ENCODE measurements around the gene SEC14L5.

Gene SEC14L5

DNA sequence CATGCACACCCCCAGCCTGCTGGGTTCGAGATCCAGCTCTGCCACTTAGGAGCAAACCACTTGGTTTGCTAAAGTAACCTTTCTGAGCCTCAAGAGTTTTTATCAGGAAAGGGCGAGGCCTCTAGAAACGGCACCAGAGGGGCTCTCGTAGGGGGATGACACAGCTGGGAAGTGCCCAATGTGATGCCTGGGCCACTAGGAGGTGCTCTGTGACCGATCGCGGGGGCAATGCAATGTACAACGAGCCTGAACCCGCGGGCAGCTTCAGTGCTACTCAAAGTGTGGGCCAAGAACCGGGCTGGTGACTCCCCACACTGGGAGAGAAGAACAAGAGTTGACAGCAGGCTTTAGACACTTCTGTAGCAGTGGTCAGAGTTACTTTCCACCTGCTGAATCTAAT is 98.2 kb downstream of the SEC14L5 start (continued):
- TF ChIP-seq, protein P1, sequence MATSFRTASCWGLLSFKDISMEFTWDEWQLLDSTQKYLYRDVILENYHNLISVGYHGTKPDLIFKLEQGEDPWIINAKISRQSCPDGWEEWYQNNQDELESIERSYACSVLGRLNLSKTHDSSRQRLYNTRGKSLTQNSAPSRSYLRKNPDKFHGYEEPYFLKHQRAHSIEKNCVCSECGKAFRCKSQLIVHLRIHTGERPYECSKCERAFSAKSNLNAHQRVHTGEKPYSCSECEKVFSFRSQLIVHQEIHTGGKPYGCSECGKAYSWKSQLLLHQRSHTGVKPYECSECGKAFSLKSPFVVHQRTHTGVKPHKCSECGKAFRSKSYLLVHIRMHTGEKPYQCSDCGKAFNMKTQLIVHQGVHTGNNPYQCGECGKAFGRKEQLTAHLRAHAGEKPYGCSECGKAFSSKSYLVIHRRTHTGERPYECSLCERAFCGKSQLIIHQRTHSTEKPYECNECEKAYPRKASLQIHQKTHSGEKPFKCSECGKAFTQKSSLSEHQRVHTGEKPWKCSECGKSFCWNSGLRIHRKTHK (tag by site-specific recombination; IDR thresholded peaks at IDR 0.05): no peak
- TF ChIP-seq ZNF350 (tag by site-specific recombination; IDR thresholded peaks at IDR 0.05) (no peak), MZF1 (tag by site-specific recombination; IDR thresholded peaks at IDR 0.05; ENCODE audit: borderline replicate concordance) (no peak)

DNA sequence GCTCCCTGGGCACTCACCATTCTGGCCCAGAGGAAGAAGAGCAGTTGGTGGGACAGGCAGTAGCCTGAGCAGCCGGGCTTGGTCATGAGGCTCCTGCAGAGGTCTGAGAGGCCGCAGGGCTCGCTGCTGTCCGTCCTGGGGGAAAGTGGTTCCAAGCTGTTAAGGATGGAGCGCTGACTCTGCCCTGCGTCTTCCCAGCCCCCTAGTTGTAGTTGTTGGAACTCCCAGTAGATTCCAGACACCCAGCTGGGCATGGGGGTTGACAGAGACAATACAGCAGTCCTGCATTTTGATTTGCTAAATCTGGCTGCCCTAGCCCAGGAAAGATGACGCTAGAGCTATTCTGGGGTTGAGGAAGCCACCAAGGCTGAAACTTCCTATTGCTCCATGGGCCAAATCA is 100.3 kb downstream of the SEC14L5 start:
- TF ChIP-seq ZNF274 (IDR thresholded peaks at IDR 0.05; ENCODE audit: low read length): no peak
- no peak for TF ChIP-seq ZNF274 (tag by site-specific recombination; IDR thresholded peaks at IDR 0.05; ENCODE audit: borderline replicate concordance)
- TF ChIP-seq ZIC2 (tag by site-specific recombination; IDR thresholded peaks at IDR 0.05): peak; percentile 19; the same call in 1 of the 2 replicates
- Histone ChIP-seq H3K4me3 (ENCODE audit: low read depth, low read length) (no peak overlapping the region), H3K36me3 (ENCODE audit: control insufficient read depth in 2 of 2, insufficient read depth in 1 of 2, low read length in 2 of 2) (no peaks in the 10 kb centered on the region), H3K27ac (ENCODE audit: extremely low read depth, low read depth, low read length) (no peak overlapping the region), H3K4me1 (ENCODE audit: control insufficient read depth, insufficient read depth, low read length) (no peaks in the 10 kb centered on the region), H3K9me3 (ENCODE audit: control insufficient read depth, insufficient read depth, low read depth, low read length) (no peaks in the 10 kb centered on the region)
- POLR2A ChIA-PET: no interaction called here
- CTCF ChIA-PET: interaction anchor here (1.1 to 3.2 kb wide), 3 partner anchors 14 to 34 kb away, joined by 3 to 12 read pairs (median 7); no protein-coding TSS in a partner anchor

DNA sequence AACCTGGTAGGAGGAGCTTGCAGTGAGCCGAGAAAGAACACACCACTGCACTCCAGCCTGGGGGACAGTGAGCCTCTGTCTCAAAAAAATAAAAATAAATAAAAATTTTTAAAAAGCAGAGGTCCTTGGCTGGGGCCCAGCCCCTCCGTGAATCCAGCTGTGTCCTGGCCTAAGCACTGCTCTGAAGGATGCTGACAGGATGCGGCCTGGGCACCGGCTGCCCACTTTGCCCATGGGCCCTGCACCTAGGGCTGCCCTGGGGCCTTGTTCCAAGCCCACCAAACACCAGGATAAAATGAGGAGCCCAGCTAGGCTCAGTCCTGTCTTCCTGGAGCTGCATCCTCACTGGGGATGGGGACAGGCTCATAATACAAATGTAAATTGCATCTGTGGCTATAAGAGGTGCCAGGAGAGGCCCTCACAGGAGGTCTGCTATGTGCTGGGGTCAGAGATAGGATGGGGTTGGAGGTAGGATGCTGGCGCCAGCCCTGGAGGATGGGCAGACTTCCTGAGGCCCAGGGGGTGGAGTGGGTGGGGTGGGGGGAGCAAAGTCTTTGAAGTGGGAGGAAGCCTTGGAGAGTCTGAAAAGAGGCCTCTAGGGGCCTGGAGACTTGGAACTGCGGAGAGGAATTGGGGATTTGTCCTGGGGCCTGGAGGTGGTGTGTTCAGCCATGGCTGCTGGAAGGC is 101.4 kb downstream of the SEC14L5 start:
- CTCF ChIA-PET: interaction anchor here (1.0 kb wide), 1 partner anchor 27 kb away, joined by 3 read pairs; no protein-coding TSS in a partner anchor
- Histone ChIP-seq H3K36me3 (ENCODE audit: control insufficient read depth in 2 of 2, insufficient read depth in 1 of 2, low read length in 2 of 2) (no peaks in the 10 kb centered on the region), H3K9me3 (ENCODE audit: control insufficient read depth, insufficient read depth, low read depth, low read length) (no peaks in the 10 kb centered on the region), H3K4me3 (ENCODE audit: low read depth, low read length) (no peak overlapping the region), H3K4me1 (ENCODE audit: control insufficient read depth, insufficient read depth, low read length) (no peaks in the 10 kb centered on the region), H3K27ac (ENCODE audit: extremely low read depth, low read depth, low read length) (no peak overlapping the region)
- POLR2A ChIA-PET: interaction anchor here (1.1 kb wide), 1 partner anchor 26 kb away, joined by 4 read pairs; the partner anchor contains the start of gene NAGPA
- TF ChIP-seq SALL2 (tag by site-specific recombination; IDR thresholded peaks at IDR 0.05; ENCODE audit: borderline replicate concordance) (no peak), GLI4 (tag by site-specific recombination; IDR thresholded peaks at IDR 0.05) (no peak), ZFHX2 (tag by site-specific recombination; conservative IDR thresholded peaks at IDR 0.05) (0 out of 2 replicates have a peak, but pooled peaks have one; percentile 42), MEIS1 (CRISPR knock-in tag; IDR thresholded peaks at IDR 0.05; ENCODE audit: borderline replicate concordance) (no peak), ZBTB48 (tag by site-specific recombination; IDR thresholded peaks at IDR 0.05) (no peak), ZNF423 (tag by site-specific recombination; IDR thresholded peaks at IDR 0.05) (no peak), EGR2 (tag by site-specific recombination; IDR thresholded peaks at IDR 0.05; ENCODE audit: low read depth) (peak; percentile 71), ZNF623 (tag by site-specific recombination; IDR thresholded peaks at IDR 0.05) (no peak), ZNF394 (tag by site-specific recombination; IDR thresholded peaks at IDR 0.05; ENCODE audit: borderline replicate concordance) (no peak), ZNF600 (tag by site-specific recombination; IDR thresholded peaks at IDR 0.05) (no peak)
- TF ChIP-seq, protein P2, sequence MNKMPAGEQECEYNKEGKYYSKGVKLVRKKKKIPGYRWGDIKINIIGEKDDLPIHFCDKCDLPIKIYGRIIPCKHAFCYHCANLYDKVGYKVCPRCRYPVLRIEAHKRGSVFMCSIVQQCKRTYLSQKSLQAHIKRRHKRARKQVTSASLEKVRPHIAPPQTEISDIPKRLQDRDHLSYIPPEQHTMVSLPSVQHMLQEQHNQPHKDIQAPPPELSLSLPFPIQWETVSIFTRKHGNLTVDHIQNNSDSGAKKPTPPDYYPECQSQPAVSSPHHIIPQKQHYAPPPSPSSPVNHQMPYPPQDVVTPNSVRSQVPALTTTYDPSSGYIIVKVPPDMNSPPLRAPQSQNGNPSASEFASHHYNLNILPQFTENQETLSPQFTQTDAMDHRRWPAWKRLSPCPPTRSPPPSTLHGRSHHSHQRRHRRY (tag by site-specific recombination; IDR thresholded peaks at IDR 0.05): no peak
- TF ChIP-seq, protein P3, sequence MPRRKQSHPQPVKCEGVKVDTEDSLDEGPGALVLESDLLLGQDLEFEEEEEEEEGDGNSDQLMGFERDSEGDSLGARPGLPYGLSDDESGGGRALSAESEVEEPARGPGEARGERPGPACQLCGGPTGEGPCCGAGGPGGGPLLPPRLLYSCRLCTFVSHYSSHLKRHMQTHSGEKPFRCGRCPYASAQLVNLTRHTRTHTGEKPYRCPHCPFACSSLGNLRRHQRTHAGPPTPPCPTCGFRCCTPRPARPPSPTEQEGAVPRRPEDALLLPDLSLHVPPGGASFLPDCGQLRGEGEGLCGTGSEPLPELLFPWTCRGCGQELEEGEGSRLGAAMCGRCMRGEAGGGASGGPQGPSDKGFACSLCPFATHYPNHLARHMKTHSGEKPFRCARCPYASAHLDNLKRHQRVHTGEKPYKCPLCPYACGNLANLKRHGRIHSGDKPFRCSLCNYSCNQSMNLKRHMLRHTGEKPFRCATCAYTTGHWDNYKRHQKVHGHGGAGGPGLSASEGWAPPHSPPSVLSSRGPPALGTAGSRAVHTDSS (tag by site-specific recombination; IDR thresholded peaks at IDR 0.05): no peak

All from HEK293 (cell line).